DMS79 (cell line): Measurements from ENCODE around the gene SHQ1.
"Not testable (repeated sequence)": the region's sequence is repeated elsewhere in the genome, so short reads cannot be mapped to it uniquely, and the experiment has no call there.

Experiments used
- DNase-seq: peaks from one replicate; lab custom pipeline; 2025; lab: John Stamatoyannopoulos, UW

SHQ1 gene

GRCh38 chr3:72800869-72801268, 47.4 kb downstream of the SHQ1 start:
- DNase-seq, result no peak

- no peak for DNase-seq
Observed at GRCh38 chr3:72798552-72799195, 49.6 kb downstream of the SHQ1 start.

- no peak for DNase-seq
Observed at GRCh38 chr3:72797773-72798543, 50.3 kb downstream of the SHQ1 start.

GRCh38 chr3:72794079-72794478, 54.2 kb downstream of the SHQ1 start:
- DNase-seq, result no peak

GRCh38 chr3:72791161-72791560, 57.1 kb downstream of the SHQ1 start:
- no peak for DNase-seq

GRCh38 chr3:72789786-72790185, 58.5 kb downstream of the SHQ1 start:
- no peak for DNase-seq

GRCh38 chr3:72788232-72788631, 60.0 kb downstream of the SHQ1 start:
- DNase-seq, result not testable (repeated sequence)

- no peak for DNase-seq
Observed at GRCh38 chr3:72786668-72787067, 61.6 kb downstream of the SHQ1 start.

GRCh38 chr3:72784226-72784625, 64.0 kb downstream of the SHQ1 start:
- no peak for DNase-seq

GRCh38 chr3:72782521-72782920, 65.7 kb downstream of the SHQ1 start:
- DNase-seq, result no peak

GRCh38 chr3:72769758-72770540, 78.3 kb downstream of the SHQ1 start:
- DNase-seq, result no peak

- DNase-seq, result no peak
Observed at GRCh38 chr3:72768936-72769335, 79.3 kb downstream of the SHQ1 start.

- DNase-seq, result no peak
Observed at GRCh38 chr3:72768481-72768880, 79.8 kb downstream of the SHQ1 start.

- DNase-seq, result no peak
Observed at GRCh38 chr3:72768006-72768441, 80.2 kb downstream of the SHQ1 start.

- no peak for DNase-seq
Observed at GRCh38 chr3:72766866-72767265, 81.4 kb downstream of the SHQ1 start.

- no peak for DNase-seq
Observed at GRCh38 chr3:72763751-72764440, 84.3 kb downstream of the SHQ1 start.

GRCh38 chr3:72761410-72761809, 86.8 kb downstream of the SHQ1 start:
- DNase-seq, result no peak

- no peak for DNase-seq
Observed at GRCh38 chr3:72760225-72760624, 88.0 kb downstream of the SHQ1 start.

GRCh38 chr3:72756900-72757299, 91.3 kb downstream of the SHQ1 start:
- DNase-seq, result no peak

GRCh38 chr3:72754582-72754981, 93.7 kb downstream of the SHQ1 start:
- no peak for DNase-seq

GRCh38 chr3:72753495-72753894, 94.8 kb downstream of the SHQ1 start:
- DNase-seq, result no peak

- DNase-seq, result no peak
Observed at GRCh38 chr3:72750405-72750965, 97.8 kb downstream of the SHQ1 start.
